Left ventricle myocardium inferior (tissue), 1 donor: ENCODE results near the gene LMTK2. TPM values are rescaled to one million over a fixed set of nuclear protein-coding genes. Genes with fewer than 3 reads are reported as not detected.

Source experiments
- DNase-seq: peaks from one replicate; pipeline ENCODE4 v3.0.0-alpha.2; 2020
- H3K27ac ChIP-seq: fragments of 200-600 bp; replicated peaks from 2 replicates; pipeline ENCODE4 v1.8.0; 2021
- H3K27me3 ChIP-seq: fragments of 200-600 bp; 2 replicates; pipeline ENCODE4 v1.8.0; 2021; ENCODE audit warnings: low read depth
- H3K36me3 ChIP-seq: fragments of 200-600 bp; 2 replicates; pipeline ENCODE4 v1.8.0; 2021
- H3K4me1 ChIP-seq: fragments of 200-600 bp; 2 replicates; pipeline ENCODE4 v1.8.0; 2021
- H3K4me3 ChIP-seq: fragments of 200-600 bp; 2 replicates; pipeline ENCODE4 v1.8.0; 2021; ENCODE audit warnings: mild to moderate bottlenecking, moderate library complexity
- H3K9me3 ChIP-seq: fragments of 200-600 bp; replicated peaks from 2 replicates; pipeline ENCODE4 v1.8.0; 2021
- intact Hi-C: fragments of 100-400 bp; cut with micrococcal nuclease; formaldehyde crosslinking; loops from one replicate; pipeline ENCODE4 v1.11.0; 2022
- total RNA-seq: library from RNA; stranded (reverse); fragmentation: NEBNext Ultra II Directional; extraction: Animal tissue kit (Norgen Biotek cat#: 25700); gene quantifications from one replicate; pipeline ENCODE4 v1.2.1, GENCODE V29; 2021
- TF ChIP-seq, protein P1 (sequence below): fragments of 200-600 bp; IDR thresholded peaks from 2 replicates; pipeline ENCODE4 v1.8.0; 2021; ENCODE audit warnings: antibody characterized with exemption, mild to moderate bottlenecking, borderline replicate concordance
- donor health status: DM: no; HTN: yes; CAD: no; lungs with severe emphysema.

The LMTK2 gene
- total RNA-seq, 1 donor from 2014 or later = 26.9 TPM

DNA sequence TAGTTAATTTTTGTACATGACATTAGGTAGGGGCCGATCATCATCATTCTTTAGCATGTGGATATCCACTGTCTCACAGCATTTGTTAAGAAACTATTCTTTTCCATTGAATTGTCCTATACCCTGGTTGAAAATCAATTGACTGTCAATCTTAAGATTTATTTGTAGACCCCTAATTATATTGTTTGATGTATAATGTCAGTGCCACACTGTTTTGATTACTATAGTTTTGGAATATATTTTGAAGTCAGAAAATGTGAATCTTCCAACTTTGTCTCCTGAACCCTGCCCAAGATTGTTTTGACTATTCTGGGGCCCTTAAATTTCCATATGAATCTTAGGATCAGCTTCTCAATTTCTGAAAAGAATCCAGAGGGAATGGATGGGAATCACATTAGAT, 6.6 kb upstream of the LMTK2 start:
- H3K9me3 ChIP-seq = peaks cover 69% of the 10 kb centered on the region
- H3K27me3 ChIP-seq = no peaks in the 10 kb centered on the region
- no peaks in the 10 kb centered on the region for H3K4me1 ChIP-seq
- H3K27ac ChIP-seq = no peak overlapping the region
- TF ChIP-seq, protein P1, sequence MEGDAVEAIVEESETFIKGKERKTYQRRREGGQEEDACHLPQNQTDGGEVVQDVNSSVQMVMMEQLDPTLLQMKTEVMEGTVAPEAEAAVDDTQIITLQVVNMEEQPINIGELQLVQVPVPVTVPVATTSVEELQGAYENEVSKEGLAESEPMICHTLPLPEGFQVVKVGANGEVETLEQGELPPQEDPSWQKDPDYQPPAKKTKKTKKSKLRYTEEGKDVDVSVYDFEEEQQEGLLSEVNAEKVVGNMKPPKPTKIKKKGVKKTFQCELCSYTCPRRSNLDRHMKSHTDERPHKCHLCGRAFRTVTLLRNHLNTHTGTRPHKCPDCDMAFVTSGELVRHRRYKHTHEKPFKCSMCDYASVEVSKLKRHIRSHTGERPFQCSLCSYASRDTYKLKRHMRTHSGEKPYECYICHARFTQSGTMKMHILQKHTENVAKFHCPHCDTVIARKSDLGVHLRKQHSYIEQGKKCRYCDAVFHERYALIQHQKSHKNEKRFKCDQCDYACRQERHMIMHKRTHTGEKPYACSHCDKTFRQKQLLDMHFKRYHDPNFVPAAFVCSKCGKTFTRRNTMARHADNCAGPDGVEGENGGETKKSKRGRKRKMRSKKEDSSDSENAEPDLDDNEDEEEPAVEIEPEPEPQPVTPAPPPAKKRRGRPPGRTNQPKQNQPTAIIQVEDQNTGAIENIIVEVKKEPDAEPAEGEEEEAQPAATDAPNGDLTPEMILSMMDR = no peak
- no peaks in the 10 kb centered on the region for H3K36me3 ChIP-seq
- no peak for DNase-seq
- intact Hi-C loops = no loop called here
- H3K4me3 ChIP-seq = no peak overlapping the region

DNA sequence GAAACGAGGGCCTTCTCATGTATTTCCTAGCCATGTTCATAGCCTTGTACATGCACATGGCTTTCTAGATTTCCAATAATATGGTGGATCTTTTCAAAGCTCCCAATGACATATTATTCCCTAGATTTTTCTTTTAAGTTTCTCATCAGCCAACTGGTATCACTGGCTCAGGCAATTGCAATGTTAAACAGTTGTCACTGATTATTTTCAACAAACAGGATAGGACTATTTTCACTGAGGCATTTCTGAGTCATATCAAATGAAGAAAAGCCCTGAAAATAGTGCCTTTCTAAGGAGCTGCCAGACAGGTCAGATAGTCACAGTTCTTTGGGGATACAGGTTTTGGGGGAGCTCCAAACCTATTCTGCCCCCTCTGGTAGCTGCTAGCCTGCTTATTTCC, 4.5 kb upstream of the LMTK2 start:
- intact Hi-C loops = no loop called here
- TF ChIP-seq, protein P1 = no peak
- Histone ChIP-seq H3K9me3 (peaks cover 48% of the 10 kb centered on the region), H3K4me1 (peaks cover 8% of the 10 kb centered on the region), H3K27me3 (no peaks in the 10 kb centered on the region), H3K4me3 (no peak overlapping the region), H3K27ac (no peak overlapping the region), H3K36me3 (no peaks in the 10 kb centered on the region)
- no peak for DNase-seq

DNA sequence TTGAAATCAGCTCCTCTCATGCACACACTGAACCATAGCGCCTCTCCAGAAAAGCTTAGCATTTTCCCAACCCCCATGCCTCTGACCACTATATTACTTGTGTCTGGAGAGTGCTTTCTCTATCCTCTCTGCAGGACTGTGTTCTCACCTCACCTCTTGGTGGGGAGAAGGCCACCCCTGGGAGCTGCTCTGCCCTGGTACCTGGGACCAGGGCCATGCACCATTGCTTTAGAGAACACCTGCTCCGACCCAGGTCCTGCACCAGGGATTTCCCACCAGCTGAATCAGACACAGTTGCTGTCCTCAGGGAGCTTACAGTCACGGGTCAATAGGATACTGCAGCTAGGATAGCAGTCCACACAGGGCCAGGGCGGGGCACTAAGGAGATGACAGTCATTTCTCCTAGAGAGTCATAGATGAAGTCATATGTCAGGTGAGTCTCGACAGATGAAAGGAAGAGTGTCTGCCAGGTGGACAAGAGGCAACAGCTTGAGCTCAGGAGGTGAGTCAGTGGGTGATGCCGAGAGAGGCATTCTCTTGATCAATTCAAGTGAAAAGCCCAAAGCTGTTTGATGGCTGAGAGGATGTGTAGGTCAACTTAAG, 619 bp upstream of the LMTK2 start:
- no peak overlapping the region for H3K4me3 ChIP-seq
- peaks cover 46% of the 10 kb centered on the region for H3K4me1 ChIP-seq
- intact Hi-C loops = loop anchor here (5.0 kb wide), 1 partner anchor 61 kb away; no protein-coding TSS in a partner anchor

DNA sequence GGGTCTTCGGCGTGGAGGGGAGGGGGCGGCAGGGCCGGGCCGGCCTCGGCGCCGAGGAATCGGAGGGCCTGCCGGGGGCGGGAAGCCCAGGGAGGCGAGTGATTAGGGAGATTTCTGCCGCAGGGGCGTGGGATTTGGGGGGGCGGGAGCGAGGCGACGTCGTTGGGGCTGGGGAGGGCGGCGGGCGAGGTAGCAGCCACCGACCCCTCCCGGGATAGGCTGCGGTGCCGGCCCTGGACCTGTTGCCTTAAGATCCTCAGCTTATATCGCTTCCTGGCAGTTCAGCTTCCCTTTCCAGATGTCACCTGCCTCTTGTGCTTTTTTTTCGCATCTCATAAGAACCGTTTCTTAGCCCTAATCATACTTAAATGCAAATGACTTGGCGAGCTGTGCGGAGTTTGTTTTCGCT, 655 bp downstream of the LMTK2 start:
- TF ChIP-seq, protein P1 = no peak
- H3K27me3 ChIP-seq = no peaks in the 10 kb centered on the region
- H3K9me3 ChIP-seq = peaks cover 6% of the 10 kb centered on the region
- H3K4me1 ChIP-seq = peaks cover 59% of the 10 kb centered on the region
- H3K4me3 ChIP-seq = peak overlapping the region; percentile 100
- H3K36me3 ChIP-seq = no peaks in the 10 kb centered on the region
- intact Hi-C loops = loop anchor here (5.0 kb wide), 1 partner anchor 60 kb away; no protein-coding TSS in a partner anchor
- DNase-seq = no peak
- H3K27ac ChIP-seq = peak overlapping the region; percentile 94

More for the DNA sequence above, 619 bp upstream of the LMTK2 start:
- no peak overlapping the region for H3K27ac ChIP-seq
- H3K36me3 ChIP-seq = no peaks in the 10 kb centered on the region
- TF ChIP-seq, protein P1 = no peak
- DNase-seq = no peak
- H3K9me3 ChIP-seq = peaks cover 18% of the 10 kb centered on the region
- no peaks in the 10 kb centered on the region for H3K27me3 ChIP-seq

DNA sequence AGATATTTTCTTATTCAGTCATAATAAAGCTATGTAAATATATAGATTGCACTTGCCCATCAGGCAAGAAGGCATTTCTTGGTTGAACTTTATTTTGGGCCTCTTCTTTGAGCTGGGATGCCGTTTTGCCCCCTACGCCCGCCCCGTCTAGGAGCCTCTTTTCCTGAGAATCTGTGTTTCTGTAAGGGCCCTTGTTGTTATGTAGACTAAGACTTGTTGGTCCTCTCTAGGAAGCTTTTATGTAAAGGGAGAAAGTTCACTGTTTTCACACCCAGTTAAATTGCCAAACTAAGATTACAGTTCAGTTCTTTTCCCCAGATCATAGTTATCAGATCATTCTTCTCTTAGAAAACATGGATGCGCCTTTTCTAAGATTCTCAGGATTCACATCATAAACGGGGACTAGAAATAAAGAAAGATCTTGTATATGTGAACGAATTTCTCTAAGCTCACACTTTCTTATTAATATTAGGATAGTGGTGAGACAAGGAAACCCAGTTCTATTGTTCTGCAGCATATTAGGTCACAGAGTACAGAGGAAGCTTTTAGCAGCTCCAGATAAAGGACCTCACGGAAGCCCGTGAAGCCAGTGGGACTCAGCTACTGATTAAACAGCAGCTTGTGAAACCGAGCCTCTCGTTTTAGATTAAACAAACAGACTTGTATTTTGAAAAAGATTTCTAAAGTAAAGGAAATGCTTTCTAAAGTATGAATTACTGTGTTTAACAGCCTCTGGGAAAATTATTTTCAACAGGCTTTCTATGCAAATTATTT, 3.8 kb downstream of the LMTK2 start:
- Histone ChIP-seq H3K4me1 (peaks cover 62% of the 10 kb centered on the region), H3K9me3 (no peaks in the 10 kb centered on the region), H3K27me3 (no peaks in the 10 kb centered on the region), H3K27ac (peak overlapping the region; percentile 94), H3K4me3 (peak overlapping the region; percentile 33), H3K36me3 (no peaks in the 10 kb centered on the region)
- no peak for DNase-seq
- intact Hi-C loops = no loop called here
- TF ChIP-seq, protein P1 = no peak
